GM23338 (cell line): ENCODE results near the gene ATP5IF1.

ENCODE experiments used
- EZH2 ChIP-seq: fragments of 200-600 bp; sonication (generic); IDR thresholded peaks from one replicate; pipeline ENCODE4 v1.8.0; 2017; ENCODE audit warnings: antibody characterized with exemption, mild to moderate bottlenecking, low read depth; ENCODE audit not compliant: unreplicated experiment
- EZH2phosphoT487 ChIP-seq: fragments of 200-600 bp; sonication (generic); IDR thresholded peaks from one replicate; pipeline ENCODE4 v1.8.1; 2018; ENCODE audit warnings: antibody characterized with exemption; ENCODE audit not compliant: unreplicated experiment
- POLR2AphosphoS5 ChIP-seq: IDR thresholded peaks from 2 replicates; pipeline ENCODE4 v1.6.1; 2016; ENCODE audit warnings: antibody characterized with exemption, low read depth
- TF ChIP-seq, protein P1 (sequence below), 2 experiments: fragments of 200-600 bp in 1 of 2; sonication (generic) in 1 of 2; conservative IDR thresholded peaks; 2 replicates each; pipeline versions ENCODE4 v1.5.1 to v1.6.1; 2016 to 2017; ENCODE audit warnings: antibody characterized with exemption in 2 of 2, low read depth in 2 of 2, mild to moderate bottlenecking in 2 of 2, moderate library complexity in 1 of 2
- TF ChIP-seq, protein P2 (sequence below): IDR thresholded peaks from one replicate; pipeline ENCODE4 v1.6.1; 2018; ENCODE audit warnings: antibody characterized with exemption; ENCODE audit not compliant: unreplicated experiment

DNA sequence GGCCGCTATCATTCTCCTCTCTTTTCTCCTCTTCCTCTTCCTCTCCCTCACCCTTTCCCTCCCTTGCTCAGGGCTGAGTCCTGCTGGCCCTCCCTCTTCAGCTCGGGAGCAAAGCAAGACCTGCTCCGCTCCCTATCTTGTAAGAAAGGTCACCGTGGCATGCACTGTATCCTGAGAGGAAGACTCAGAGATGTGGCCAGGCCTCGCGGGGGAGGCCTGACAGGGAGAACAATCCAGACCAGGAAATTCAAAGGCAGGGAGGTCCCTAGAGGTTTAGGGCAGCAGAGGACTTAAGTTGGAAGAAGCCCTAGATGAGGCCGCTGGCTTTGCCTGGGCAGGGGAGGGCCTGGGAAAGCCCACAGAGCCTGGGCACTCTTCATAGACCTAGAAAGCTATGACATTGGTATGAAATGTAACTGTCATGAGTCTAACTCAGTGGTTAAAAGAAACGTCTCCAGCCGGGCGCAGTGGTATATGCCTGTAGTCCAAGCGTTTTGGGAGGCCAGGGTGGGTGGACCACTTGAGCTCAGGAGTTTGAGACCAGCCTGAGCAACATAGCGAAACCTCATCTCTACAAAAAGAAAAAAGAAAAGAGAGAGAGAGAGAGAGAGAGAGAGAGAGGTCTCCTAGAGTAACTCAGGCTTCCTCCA, 44.8 kb upstream of the ATP5IF1 start:
- TF ChIP-seq, protein P1, sequence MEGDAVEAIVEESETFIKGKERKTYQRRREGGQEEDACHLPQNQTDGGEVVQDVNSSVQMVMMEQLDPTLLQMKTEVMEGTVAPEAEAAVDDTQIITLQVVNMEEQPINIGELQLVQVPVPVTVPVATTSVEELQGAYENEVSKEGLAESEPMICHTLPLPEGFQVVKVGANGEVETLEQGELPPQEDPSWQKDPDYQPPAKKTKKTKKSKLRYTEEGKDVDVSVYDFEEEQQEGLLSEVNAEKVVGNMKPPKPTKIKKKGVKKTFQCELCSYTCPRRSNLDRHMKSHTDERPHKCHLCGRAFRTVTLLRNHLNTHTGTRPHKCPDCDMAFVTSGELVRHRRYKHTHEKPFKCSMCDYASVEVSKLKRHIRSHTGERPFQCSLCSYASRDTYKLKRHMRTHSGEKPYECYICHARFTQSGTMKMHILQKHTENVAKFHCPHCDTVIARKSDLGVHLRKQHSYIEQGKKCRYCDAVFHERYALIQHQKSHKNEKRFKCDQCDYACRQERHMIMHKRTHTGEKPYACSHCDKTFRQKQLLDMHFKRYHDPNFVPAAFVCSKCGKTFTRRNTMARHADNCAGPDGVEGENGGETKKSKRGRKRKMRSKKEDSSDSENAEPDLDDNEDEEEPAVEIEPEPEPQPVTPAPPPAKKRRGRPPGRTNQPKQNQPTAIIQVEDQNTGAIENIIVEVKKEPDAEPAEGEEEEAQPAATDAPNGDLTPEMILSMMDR (conservative IDR thresholded peaks at IDR 0.05; ENCODE audit: low read depth in 2 of 2): no peak
- no peak for TF ChIP-seq POLR2AphosphoS5
- no peak for TF ChIP-seq EZH2
- TF ChIP-seq EZH2phosphoT487: no peak
- TF ChIP-seq, protein P2, sequence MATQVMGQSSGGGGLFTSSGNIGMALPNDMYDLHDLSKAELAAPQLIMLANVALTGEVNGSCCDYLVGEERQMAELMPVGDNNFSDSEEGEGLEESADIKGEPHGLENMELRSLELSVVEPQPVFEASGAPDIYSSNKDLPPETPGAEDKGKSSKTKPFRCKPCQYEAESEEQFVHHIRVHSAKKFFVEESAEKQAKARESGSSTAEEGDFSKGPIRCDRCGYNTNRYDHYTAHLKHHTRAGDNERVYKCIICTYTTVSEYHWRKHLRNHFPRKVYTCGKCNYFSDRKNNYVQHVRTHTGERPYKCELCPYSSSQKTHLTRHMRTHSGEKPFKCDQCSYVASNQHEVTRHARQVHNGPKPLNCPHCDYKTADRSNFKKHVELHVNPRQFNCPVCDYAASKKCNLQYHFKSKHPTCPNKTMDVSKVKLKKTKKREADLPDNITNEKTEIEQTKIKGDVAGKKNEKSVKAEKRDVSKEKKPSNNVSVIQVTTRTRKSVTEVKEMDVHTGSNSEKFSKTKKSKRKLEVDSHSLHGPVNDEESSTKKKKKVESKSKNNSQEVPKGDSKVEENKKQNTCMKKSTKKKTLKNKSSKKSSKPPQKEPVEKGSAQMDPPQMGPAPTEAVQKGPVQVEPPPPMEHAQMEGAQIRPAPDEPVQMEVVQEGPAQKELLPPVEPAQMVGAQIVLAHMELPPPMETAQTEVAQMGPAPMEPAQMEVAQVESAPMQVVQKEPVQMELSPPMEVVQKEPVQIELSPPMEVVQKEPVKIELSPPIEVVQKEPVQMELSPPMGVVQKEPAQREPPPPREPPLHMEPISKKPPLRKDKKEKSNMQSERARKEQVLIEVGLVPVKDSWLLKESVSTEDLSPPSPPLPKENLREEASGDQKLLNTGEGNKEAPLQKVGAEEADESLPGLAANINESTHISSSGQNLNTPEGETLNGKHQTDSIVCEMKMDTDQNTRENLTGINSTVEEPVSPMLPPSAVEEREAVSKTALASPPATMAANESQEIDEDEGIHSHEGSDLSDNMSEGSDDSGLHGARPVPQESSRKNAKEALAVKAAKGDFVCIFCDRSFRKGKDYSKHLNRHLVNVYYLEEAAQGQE: no peak
